HG03469 (cell line): ENCODE data around the gene EML3.
"Not testable (repeated sequence)": the region's sequence is repeated elsewhere in the genome, so short reads cannot be mapped to it uniquely, and the experiment has no call there.

Experiments used
- ATAC-seq: cut with Tn5 transposase; IDR thresholded peaks from one replicate; pipeline ENCODE4 v1.9.1; 2021; ENCODE audit warnings: mild to moderate bottlenecking, moderate library complexity, moderate number of reproducible peaks; ENCODE audit not compliant: unreplicated experiment

EML3 gene

DNA sequence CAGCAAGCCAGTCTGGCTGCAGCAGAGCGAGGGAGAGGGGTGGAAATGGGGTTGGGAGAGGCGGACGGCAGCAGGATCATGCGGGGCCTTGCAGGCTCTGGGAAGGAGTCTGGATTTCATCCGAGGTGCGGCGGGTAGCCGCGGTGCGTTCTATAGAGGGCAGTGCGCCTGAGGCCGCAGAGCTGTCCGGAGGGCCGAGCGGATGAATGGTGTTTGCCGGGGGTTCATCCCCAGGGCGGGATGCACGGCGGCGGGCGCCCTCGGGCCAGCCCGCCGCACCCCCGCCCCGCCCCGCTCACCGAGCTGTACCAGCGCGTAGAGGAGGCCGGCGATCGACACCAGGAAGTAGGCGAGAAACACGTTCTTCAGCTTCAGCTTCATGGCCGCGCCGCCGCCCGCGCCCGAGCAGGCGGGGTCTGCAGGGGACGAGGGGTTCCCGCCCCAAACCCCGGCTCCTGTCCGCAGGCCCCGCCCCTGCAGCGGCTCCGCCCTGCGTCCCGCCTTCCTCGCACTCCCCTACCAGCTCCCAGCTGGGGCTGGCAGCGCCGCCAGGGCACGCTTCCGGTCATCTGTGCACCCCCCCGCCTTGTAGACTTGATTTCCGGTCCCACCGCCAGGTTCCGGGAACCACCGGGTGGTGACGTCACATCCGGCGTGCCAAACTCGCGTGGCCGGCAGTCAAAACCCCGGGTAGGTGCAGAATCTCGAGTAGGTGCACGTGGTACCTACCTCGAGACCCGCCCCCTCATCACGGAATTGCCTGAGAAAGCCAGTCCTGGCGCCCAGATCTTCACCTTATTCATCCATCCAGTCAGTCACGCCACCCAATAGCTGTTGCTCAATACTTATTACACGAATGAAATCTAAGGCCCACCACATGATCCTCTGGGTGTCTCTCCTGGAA is 9.2 kb upstream of the EML3 start, which contains the start of gene B3GAT3:
Gene B3GAT3, minus strand, starts transcription at position 420 of the 904 bp plus-strand sequence. Its CDS starts 39 bp downstream, at position 381.
- peak; percentile 84 for ATAC-seq

- no peak for ATAC-seq
These were observed 8.5 kb upstream of the EML3 start for GRCh38 chr11:62621027-62621566.

GRCh38 chr11:62616957-62617356 is 4.4 kb upstream of the EML3 start:
- ATAC-seq, result not testable (repeated sequence)

- ATAC-seq, result no peak
These were observed 2.9 kb upstream of the EML3 start for GRCh38 chr11:62615521-62615920.

DNA sequence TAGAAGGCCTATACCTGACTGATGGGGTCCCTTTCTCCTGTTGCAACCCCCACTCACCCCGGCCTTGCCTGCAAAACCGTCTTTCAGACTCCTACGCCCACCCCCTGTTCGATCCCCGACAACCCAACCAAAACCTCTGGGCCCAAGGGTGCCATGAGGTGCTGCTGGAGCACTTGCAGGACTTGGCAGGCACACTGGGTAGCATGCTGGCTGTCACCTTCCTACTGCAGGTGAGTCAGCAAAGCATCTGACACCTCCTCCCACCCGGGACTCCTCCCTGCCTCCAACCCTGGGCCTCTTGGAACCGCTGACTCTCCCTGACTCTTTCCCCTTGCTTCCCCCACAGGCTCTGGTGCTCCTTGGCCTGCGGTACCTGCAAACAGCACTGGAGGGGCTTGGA is 1.7 kb upstream of the EML3 start:
- ATAC-seq, result no peak

DNA sequence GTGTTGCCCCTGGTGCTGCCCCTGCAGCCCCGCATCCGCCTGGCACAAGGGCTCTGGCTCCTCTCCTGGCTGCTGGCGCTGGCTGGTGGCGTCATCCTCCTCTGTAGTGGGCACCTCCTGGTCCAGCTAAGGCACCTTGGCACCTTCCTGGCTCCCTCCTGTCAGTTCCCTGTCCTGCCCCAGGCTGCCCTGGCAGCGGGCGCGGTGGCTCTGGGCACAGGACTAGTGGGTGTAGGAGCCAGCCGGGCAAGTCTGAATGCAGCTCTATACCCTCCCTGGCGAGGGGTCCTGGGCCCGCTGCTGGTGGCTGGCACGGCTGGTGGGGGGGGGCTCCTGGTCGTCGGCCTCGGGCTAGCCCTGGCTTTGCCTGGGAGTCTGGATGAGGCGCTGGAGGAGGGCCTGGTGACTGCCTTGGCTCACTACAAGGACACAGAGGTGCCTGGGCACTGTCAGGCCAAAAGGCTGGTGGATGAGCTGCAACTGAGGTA is 760 bp upstream of the EML3 start:
- peak; percentile 2 for ATAC-seq

DNA sequence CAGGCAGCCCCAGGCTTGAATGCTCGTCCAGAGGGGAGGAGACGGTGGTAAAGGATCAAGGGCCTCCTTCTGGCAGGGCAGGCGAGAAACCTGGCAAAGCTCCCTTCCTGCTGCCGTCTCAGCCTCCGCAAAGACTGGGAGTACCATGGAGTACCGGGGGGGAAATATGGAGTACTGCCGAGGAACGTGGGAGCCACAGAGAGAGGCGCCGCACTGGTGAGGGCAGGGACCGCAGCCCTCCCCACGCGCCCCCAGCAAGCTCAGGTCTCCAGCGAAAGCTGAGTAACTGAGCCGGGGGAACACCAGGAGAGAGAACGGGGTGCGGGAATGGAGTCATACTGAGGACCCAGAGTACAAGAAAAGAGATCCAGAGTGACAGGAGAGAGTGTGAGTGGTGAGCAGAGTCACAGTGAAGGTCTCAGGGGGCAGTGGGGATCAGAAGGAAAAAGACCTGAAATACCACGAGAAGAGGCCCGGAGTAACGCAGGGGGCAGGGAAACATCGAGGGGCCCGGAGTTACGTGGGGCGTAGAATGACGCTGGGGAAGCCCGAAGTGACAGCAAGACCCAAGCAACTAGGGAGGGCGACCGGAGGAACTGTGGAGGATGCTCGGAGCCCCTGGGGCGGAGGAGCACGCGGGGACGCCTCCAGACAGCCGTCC is 740 bp downstream of the EML3 start:
- ATAC-seq, result peak; percentile 5

DNA sequence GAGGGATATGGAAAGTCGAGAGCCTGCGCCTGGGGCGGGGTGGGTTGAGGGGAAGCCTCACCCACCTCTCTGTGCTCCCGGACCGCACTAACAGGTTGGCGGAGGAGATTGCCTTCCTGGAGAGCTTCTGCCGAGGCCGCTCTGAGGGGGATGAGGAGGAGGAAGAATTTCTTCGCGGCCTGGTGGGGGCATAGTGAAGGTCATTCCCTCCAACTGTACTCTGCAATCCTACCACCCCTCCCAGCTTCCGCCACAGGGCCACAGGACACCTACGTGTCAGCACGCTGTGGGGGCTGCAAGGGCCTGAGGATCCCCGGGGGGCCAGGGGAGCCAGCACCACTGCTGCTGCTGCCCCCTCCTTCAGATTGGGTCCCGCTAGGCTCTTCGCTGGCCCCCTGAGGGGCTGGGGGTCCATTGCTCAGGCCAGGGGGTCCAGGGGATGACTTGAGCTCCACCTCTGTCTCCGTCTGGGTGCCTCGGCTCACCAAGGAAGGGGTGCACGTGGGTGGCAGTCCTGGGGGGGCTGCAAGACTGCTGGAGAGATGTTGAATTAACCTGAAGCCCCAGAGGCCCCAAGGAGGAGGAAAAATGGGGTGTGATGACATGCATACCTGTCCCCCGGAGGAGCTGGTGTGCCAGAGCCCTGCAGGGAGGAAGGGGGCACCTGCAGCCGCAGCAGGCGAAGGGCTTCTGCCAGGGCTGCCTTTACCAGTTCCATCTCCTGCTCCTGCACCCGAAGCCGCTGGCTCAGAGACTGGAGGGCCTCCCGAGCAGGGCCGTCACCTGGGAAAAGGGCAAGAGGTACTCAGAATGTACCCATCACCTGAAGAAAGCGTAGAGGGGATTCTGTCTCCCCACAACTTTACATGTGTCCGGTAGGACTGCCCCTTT is 1.5 kb downstream of the EML3 start:
- ATAC-seq, result no peak

GRCh38 chr11:62610403-62610802 is 2.2 kb downstream of the EML3 start:
- no peak for ATAC-seq

GRCh38 chr11:62608776-62609175 is 3.8 kb downstream of the EML3 start:
- no peak for ATAC-seq

DNA sequence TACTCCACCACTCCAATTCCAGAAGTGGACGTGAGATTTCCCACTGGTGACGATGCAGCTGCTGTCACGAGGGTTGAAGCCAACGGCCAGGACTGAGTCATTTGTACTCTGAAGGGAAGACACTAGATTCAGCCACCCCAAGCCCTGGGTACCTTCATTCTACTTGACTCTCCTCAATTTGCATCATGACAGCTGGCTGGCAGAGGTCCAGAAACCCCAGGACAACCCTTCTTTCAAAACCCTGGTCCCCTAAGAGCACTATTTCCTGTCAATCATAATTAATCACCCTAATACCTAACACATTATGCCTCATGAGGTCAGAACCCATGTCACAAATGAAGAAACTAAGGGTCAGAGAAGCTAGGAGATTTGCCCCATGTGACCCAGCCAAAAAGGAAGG is 4.9 kb downstream of the EML3 start:
- no peak for ATAC-seq

DNA sequence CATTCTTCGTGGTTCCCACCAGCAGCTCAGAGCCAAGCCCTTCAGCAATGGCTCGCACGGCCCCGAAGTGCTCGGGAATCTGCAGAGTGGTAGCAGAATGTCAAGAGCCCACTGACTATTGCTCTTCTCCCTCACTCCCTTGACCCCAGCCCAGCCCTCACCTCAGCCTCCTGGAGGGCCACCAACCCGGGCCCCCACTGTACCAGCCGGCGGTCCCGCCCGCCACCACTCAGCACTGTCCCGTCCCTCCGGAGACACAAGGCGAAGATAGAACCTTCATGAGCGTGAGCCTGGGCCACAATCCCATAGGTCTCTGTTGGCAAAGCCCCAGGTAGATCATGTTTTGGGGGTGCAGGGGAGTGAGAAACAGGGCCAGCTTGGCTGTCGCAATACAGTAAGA is 6.7 kb downstream of the EML3 start:
- no peak for ATAC-seq

GRCh38 chr11:62605467-62605866 is 7.1 kb downstream of the EML3 start:
- ATAC-seq, result no peak

DNA sequence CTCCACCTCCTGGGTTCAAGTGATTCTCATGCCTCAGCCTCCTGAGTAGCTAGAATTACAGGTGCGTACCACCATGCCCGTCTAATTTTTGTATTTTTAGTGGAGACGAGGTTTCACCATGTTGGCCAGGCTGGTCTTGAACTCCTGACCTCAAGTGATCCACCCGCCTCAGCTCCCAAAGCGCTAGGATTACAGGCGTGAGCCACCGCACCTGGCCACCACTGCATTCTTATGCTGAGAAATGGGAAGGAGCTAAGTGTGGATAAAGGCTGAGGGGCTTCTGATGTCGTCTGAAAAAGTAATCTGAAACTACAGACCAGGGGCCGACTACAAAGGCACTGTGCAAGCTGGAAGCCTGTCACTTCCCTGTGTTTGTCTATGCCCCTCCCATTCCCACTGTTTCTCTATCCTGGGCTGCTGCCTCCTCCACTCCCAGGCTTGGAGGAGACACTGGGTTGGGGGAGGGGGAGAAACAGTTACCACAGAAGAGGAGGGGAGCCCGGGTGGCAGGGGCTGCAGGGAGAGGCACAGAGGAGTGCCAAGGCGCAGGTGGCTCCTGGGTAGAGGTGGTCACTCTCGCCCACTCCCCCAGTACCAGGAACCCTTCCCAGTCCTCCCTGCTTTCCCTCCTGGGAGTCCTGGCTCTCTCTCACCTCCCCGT is 8.0 kb downstream of the EML3 start:
- no peak for ATAC-seq

DNA sequence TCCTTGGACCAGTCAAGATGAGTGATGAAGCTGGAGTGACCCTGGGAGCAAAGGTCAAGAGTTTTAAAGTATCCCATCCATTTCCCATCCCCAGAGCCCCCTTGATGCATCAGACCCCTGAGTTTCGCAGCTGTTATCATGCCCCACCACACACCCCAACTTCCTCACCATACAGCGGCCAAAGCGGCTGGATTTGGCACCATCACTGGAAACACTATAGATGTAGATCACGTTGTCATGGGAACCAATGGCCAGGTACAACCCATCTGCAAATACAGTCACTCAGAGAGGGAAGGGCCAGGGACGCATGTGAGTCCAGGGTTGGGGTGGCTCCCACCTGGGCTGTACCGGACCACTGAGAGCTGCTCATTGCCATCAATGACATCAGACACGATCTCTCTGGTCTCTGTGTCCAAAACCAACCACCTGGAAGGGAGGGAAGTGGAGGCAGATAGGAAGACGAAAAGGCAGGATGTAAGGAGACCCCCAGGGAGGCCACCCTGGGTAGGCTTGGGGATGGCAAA is 8.7 kb downstream of the EML3 start:
- no peak for ATAC-seq

GRCh38 chr11:62603072-62603408 is 9.5 kb downstream of the EML3 start:
- no peak for ATAC-seq

- no peak for ATAC-seq
These were observed 10.2 kb downstream of the EML3 start for GRCh38 chr11:62602141-62603071.

- peak; percentile 50 for ATAC-seq
These were observed 11.0 kb downstream of the EML3 start, which contains the start of gene MTA2 for GRCh38 chr11:62601372-62602140. Gene MTA2 (minus strand): TSS chr11:62601865. CDS start chr11:62601450, 415 bp downstream.
